Stimulated activated CD4-positive, alpha-beta T cell treated with anti-CD3 and anti-CD28 coated beads, TNF-alpha, amount 100 ng/mL, for 1 hour (primary cell): Measurements from ENCODE around the gene EFNA5.
"Not testable (repeated sequence)": the region's sequence is repeated elsewhere in the genome, so short reads cannot be mapped to it uniquely, and the experiment has no call there.

Source experiments
- DNase-seq, 3 donors: peaks; one replicate each; pipeline ENCODE4 v3.0.0-alpha.2; 2020; ENCODE audit warnings: low read depth in 3 of 3, low spot score in 1 of 3

The EFNA5 gene

DNA sequence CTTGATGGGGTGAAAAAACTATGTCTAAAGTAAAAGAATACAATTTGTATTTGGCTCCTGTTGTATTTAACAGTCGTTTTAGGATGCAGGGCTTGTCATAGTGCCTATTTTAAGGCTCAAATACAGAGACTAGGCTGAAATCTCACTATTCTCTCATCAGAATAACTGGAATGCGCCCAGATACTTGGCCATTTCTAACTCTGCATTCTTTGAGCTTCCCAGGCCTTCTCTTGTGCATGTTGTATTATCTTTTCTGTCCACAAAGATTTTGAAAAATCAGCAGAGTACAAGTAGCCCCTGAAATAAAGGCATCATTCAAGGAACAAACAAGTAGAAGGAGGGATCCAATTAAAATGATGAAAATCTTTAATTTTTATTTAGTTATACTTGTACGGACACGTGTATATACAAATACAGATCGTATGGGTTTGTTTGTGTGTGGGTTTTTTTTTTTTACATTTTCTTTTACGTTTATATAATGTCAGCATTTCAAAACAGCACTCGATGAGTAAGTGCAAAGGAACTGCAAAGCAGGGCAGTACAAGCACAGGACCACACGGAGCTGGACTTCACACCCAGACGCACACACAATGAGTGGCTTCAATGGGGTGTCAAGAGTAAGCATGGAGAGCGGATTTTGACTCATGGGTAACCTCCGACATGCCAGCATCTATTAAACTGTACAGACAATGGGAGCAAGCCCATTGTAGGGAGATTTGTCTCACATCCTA lies 294.0 kb downstream of the EFNA5 start:
- DNase-seq = no peak

DNA sequence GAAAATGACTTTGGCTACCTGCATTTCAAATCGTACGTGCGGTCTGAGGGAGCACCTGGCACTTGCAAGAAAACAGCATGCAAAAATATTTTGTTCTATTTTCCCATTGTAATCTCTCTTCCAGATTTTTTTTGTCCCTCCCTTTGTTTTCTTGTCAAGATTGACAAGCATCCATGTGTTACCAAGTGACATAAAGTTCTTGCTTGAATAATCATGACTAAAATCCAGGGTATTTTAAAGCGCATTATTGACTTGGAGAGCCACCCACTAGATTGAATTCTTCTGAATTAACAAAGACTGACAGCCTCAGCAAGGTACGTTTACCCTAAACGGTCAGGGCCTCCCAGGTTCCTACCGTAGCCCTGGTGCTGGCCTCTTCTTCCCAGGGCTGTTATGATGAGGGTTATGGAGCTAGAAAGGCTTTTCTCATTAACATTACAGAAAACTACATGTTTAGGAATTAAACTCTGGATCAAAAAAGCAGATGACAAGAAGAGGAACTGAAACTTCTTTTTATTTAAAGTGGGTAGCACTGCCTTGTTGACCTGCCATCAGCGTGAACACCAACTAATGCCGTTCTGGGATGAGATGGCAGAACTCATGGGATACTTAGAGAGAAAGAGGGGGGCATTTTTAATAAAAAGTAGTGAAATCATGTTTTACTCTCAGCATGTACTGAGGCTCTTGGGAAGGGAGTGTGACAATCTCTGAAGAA lies 297.0 kb downstream of the EFNA5 start:
- no peak for DNase-seq

- no peak for DNase-seq
These were observed 297.9 kb downstream of the EFNA5 start for GRCh38 chr5:107372723-107373450.

DNA sequence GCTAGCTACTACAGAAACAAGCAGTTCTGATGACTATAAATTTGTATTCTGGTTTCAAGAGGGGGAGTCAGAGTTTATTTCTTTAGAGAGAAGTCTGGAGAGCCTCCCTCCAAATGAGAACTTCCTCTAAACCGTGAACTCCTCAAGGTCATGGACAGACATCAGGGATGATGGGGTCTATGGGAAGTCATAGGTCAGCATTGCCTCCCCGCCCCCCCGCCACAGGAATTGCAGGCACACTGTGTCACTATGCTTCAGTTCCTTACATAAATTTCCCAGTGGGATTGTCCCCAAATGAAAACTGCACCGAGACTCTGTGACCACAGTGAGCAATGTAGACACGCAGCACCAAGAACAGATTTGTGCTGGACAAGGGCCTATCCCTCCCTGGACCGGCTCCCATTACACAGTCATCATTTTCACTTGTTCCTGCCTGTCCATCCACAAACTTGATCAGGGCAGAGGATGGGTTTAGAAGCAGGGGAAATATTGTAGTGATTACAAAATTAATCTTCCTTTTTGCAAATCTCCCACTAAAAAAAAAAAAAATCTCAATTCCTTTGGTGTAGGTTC lies 300.3 kb downstream of the EFNA5 start:
- no peak for DNase-seq

- DNase-seq = no peak
These were observed 301.1 kb downstream of the EFNA5 start for GRCh38 chr5:107369622-107370021.

GRCh38 chr5:107368615-107369014 lies 302.1 kb downstream of the EFNA5 start:
- DNase-seq = no peak

- DNase-seq = no peak
These were observed 302.8 kb downstream of the EFNA5 start for GRCh38 chr5:107367939-107368338.

- DNase-seq = no peak
These were observed 303.3 kb downstream of the EFNA5 start for GRCh38 chr5:107367480-107367879.

- DNase-seq = no peak
These were observed 305.2 kb downstream of the EFNA5 start for GRCh38 chr5:107365320-107366109.

DNA sequence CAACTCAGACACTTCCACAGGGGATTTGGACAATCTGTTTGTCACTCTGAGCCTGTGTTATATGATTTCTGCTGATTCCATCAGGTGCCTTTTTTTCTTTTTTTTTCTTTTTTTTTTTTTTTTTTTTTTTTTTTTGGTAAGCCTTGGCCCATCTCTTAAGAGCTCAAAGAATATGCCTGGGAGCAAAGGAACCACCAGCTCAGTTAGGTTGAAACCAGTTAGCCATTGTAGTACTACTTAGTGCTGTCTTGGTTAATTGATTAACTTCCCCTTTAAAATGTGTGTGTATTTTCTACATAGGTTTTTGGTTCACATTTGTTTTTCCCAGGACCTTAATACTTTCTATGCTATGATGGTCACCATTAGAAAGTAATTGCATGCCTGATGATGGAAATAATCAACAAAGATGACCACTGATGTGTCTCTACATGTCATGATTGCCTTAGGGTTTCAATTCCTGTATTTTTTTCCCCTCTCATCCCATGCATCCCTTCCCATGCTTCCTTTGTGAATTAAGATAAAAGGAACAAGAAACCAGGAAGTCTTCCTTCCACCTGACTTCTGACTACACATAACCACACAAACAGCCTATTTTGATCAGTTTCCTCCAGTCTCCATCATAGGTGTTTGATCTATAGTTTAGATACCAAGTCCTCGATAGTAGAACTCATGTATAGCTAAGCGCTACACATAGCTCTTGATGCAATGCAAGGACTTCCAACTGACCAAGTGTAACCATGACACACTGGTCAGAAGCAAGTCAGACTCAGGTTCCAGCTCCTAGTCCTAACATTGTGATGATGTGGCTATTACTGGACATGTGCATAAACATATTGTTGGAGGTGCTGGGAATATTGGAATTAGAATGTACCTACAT lies 306.1 kb downstream of the EFNA5 start:
- no peak for DNase-seq

DNA sequence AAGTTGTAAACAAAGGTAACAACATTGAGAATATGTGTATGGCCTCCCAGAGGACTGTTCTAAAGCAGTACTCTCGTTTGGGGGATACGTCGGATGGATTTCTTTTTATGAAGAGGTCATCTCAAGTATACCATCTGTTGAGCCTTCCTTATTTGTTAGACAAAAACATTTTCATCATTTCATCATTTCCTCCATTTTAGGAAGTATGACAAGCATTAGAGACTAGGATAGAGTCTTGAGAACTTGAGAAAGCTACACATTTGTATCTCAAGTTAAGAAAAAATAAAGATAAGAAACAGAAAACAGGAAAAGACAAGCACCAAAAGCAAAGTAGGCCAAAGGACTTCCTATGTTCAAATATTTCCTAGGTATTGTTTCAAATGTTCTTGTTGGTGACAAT lies 307.0 kb downstream of the EFNA5 start:
- no peak for DNase-seq

- DNase-seq = no peak
These were observed 308.8 kb downstream of the EFNA5 start for GRCh38 chr5:107361945-107362344.

DNA sequence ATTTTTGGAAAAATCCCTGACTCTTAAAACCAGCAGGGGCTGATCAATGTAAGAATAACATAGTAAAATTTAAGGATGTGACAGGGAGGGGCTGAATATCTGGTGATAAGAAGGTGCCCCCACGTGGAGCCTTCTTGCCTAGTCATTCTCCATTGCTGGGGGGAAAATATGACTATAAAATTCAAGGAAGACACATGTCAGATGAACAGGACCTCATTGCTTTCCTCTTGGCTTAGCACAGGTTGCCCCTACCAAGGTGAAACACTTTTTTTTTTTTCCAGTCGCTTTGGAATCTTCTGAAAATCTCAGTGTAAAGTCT lies 310.9 kb downstream of the EFNA5 start:
- DNase-seq = no peak

DNA sequence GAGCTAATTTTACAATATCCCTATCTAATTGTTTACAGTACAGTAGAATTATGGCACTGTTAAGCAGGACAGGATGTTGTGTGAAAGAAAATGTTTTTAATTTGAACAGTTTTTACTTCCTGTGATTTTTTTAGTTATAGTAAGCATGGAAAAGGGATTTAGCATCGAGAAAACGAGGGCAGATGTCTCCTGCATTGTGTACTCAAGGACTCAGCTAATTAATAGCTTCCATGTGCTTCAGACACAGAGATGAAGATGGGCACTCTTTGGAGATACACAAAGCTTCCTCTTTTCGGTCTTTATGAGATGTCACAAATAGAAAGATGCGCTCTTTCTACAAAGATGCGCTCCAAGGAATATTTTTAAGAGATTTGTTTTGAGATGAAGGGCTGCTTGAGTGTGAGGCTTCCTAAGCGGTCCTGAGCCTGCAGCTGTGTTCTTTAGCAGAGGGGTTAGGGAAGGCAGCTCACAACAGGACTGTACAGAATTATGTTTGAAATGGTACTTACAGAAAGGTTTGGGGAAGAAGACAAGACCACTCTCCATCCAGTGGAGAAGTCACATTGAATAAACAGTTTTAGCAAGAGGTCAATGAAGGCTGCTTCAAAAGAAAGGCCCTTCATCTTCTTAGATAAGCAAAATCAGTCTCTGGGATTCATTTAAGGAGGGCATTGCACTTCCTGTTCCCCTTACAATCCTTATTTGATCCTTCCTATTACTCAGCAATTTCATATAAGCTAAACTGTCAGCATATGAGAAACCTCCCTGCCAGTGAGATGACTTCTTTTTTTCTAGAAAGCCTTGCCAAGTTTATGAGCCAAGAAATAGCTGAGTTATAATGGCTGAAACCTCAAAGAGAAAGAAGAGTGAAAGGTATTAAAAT lies 311.5 kb downstream of the EFNA5 start:
- no peak for DNase-seq

GRCh38 chr5:107356891-107357290 lies 313.8 kb downstream of the EFNA5 start:
- DNase-seq = no peak

DNA sequence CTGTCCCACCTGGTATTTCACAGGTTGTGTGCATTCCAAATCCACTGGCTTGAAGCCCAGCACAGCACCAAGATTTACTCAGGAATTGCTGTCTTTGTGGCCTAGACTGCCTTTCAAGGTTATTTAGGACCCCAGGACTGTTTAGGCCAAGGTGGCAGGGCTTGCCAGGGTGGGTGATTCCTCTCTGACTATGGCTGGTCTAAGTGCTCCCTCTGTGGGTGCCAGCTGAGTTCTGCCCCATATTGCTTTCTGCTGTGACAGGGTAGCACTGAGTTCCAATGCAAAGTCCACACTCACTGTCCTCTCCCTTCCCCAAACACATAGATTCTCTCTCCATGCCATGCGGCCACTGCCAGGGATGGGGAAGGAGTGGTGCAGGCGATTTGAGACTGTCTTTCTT lies 318.2 kb downstream of the EFNA5 start:
- DNase-seq = no peak

DNA sequence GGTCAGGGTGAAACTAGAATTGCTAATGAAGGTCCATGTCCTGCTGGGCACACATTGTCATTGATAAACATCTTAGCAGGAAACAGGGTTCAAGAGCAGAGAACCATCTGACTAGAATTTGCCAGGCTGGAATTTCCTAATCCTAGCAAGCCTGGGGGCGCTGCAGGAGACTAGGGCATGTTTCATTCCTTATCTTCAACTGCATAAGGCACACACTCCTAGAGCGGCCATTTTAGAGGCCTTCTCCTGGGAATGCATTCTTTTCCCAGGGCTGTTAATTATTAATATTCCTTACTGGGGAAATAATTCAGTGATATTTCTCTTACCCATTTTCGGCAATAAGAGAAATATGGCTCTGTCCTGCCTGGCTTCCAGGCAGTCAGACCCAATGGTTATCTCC lies 324.2 kb downstream of the EFNA5 start:
- not testable (repeated sequence) for DNase-seq

DNA sequence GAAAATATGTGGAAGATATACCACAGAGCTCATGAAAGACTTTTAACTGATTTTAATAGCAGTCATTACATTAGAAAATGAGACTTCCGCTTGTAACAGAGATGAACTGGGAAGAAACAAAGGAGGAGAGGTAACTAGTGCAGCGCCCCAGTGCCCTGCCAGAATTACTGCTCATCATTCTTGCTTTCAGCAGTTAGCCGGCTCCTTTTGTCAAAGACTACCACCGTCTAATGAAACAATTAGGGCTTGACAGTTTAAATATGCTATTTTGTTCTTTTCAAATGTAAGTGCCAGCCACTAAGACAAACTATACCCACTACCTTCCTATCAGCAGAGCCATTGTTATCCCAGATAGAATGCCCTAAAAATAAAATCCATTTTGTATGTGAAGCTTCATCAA lies 328.4 kb downstream of the EFNA5 start:
- DNase-seq = no peak

- DNase-seq = no peak
These were observed 329.2 kb downstream of the EFNA5 start for GRCh38 chr5:107341376-107342084.
